Memory B cell (primary cell): Measurements from ENCODE around the gene WDR20.
"Not testable (repeated sequence)": the region's sequence is repeated elsewhere in the genome, so short reads cannot be mapped to it uniquely, and the experiment has no call there.

ENCODE experiments used
- ATAC-seq: fragments of 150-1000 bp; cut with Tn5 transposase; 2 replicates; pipeline ENCODE4 v1.10.0; 2021; ENCODE audit warnings: low read depth, mild to moderate bottlenecking, moderate library complexity
- DNase-seq, 2 donors: peaks; one replicate each; pipeline ENCODE4 v3.0.0; 2022; ENCODE audit warnings: low spot score in 2 of 2
- H3K27ac Mint-ChIP-seq: one replicate; pipeline ENCODE4 v1.8.0; 2022; ENCODE audit warnings: mild to moderate bottlenecking, moderate library complexity, mixed read lengths
- H3K27me3 Mint-ChIP-seq: one replicate; pipeline ENCODE4 v1.8.0; 2022; ENCODE audit warnings: mixed read lengths
- H3K36me3 Mint-ChIP-seq: one replicate; pipeline ENCODE4 v1.8.0; 2022; ENCODE audit warnings: mild to moderate bottlenecking, mixed read lengths
- H3K4me1 Mint-ChIP-seq: one replicate; pipeline ENCODE4 v1.8.0; 2022; ENCODE audit warnings: mixed read lengths
- H3K4me3 Mint-ChIP-seq: one replicate; pipeline ENCODE4 v1.8.0; 2022; ENCODE audit warnings: mild to moderate bottlenecking, moderate library complexity, mixed read lengths
- H3K9me3 Mint-ChIP-seq: one replicate; pipeline ENCODE4 v1.8.0; 2022; ENCODE audit warnings: mixed read lengths

The WDR20 gene

DNA sequence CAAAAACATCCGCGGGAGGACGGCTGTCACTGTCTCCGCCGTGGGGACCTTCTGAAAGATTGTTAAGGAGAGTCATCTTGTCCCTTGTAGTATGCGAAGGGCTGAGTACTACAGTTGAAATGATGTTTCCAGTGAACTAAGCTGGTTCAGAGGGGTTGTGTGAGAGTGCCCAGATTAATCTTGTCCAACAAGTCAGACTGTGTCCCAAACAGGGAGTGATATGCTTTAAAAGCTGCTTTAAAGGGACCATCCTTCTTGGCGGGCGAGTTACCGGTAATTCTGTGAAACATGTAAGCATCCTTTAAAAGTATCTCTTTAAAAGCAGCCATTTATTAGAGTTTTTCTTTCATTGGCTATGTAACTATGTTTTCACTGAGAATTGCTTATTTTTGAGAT lies 1.1 kb downstream of the WDR20 start:
- Mint-ChIP-seq H3K27ac (peak overlapping the region; percentile 94), H3K4me1 (peaks cover 22% of the 10 kb centered on the region), H3K4me3 (peak overlapping the region; percentile 99), H3K9me3 (no peaks in the 10 kb centered on the region), H3K27me3 (no peaks in the 10 kb centered on the region), H3K36me3 (peaks cover 2% of the 10 kb centered on the region)
- ATAC-seq: no peak
- DNase-seq: no peak

DNA sequence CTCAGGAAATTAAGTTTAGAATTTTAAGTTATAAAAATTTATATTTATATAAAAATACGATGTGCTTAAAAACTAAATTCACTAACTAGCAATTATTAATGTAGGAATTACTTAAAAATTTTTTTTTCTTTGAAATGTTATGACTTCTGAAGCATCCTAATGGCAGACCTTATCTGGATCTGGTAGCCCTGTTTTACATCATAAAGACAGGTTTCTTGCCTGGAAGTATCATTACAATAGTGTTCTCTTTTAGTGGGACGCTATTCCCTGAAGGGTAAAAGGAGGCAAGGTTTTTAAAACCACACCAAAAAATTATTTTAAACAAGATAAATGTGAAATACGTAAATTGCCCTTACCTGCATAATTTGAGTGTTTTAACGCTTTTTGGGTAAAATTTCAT lies 2.1 kb downstream of the WDR20 start:
- Mint-ChIP-seq H3K4me3 (no peak overlapping the region), H3K27ac (no peak overlapping the region), H3K36me3 (peaks cover 5% of the 10 kb centered on the region), H3K9me3 (no peaks in the 10 kb centered on the region), H3K4me1 (peaks cover 26% of the 10 kb centered on the region), H3K27me3 (no peaks in the 10 kb centered on the region)
- DNase-seq (no peak), ATAC-seq (no peak)

DNA sequence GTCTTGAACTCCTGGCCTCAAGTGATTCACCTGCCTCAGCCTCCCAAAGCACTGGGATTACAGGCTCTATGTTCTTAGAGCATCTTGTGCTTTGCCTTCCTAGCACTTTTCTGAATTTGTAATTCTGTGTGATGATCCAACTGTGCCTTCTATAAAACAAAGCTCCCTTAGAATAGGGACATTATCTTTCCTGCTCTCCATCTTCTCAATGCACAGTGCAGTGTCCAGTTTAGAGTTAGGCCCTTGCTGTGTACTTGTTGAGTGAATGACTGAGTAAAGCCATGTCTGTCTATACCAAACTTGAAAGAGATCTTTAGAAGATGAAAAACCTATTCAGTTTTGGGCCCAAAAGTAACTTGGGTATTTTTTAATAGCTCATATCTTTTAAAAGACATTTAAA lies 5.2 kb downstream of the WDR20 start:
- H3K4me3 Mint-ChIP-seq: no peak overlapping the region
- no peaks in the 10 kb centered on the region for H3K9me3 Mint-ChIP-seq
- peaks cover 28% of the 10 kb centered on the region for H3K4me1 Mint-ChIP-seq
- peaks cover 6% of the 10 kb centered on the region for H3K36me3 Mint-ChIP-seq
- no peak overlapping the region for H3K27ac Mint-ChIP-seq
- no peak for ATAC-seq
- no peak for DNase-seq
- no peaks in the 10 kb centered on the region for H3K27me3 Mint-ChIP-seq

- Mint-ChIP-seq H3K4me3 (no peak overlapping the region), H3K27ac (no peak overlapping the region), H3K36me3 (peaks cover 6% of the 10 kb centered on the region), H3K27me3 (no peaks in the 10 kb centered on the region), H3K9me3 (no peaks in the 10 kb centered on the region), H3K4me1 (peaks cover 26% of the 10 kb centered on the region)
- ATAC-seq (no peak), DNase-seq (no peak)
These were observed 5.7 kb downstream of the WDR20 start for GRCh38 chr14:102145395-102145794.

GRCh38 chr14:102146423-102146822 lies 6.7 kb downstream of the WDR20 start:
- no peak for DNase-seq
- H3K27ac Mint-ChIP-seq: no peak overlapping the region
- H3K36me3 Mint-ChIP-seq: peaks cover 11% of the 10 kb centered on the region
- no peak for ATAC-seq
- peaks cover 19% of the 10 kb centered on the region for H3K4me1 Mint-ChIP-seq
- no peaks in the 10 kb centered on the region for H3K9me3 Mint-ChIP-seq
- H3K27me3 Mint-ChIP-seq: no peaks in the 10 kb centered on the region
- H3K4me3 Mint-ChIP-seq: no peak overlapping the region

DNA sequence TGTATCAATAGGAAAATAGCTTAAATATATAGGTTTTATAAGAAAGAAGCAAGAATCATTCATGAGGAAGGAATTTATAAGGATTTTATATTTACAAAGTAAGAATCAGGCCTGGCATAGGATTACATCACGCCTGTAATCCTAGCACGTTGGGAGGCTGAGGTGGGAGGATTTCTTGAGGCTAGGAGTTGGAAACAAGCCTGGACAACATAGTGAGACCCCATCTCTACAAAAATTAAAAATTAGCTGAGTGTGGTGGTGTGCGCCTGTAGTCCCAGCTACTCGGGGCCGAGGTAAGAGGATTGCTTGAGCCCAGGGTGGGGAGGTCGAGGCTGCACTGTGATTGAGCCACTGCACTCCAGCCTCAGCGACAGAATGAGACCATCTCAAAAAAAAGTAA lies 10.4 kb downstream of the WDR20 start:
- ATAC-seq: no peak
- no peaks in the 10 kb centered on the region for H3K27me3 Mint-ChIP-seq
- peaks cover 16% of the 10 kb centered on the region for H3K36me3 Mint-ChIP-seq
- H3K9me3 Mint-ChIP-seq: no peaks in the 10 kb centered on the region
- DNase-seq: no peak
- peaks cover 24% of the 10 kb centered on the region for H3K4me1 Mint-ChIP-seq
- H3K27ac Mint-ChIP-seq: no peak overlapping the region
- H3K4me3 Mint-ChIP-seq: no peak overlapping the region

- DNase-seq (no peak), ATAC-seq (no peak)
- Mint-ChIP-seq H3K27me3 (no peaks in the 10 kb centered on the region), H3K9me3 (no peaks in the 10 kb centered on the region), H3K4me1 (peaks cover 24% of the 10 kb centered on the region), H3K4me3 (no peak overlapping the region), H3K36me3 (peaks cover 16% of the 10 kb centered on the region), H3K27ac (no peak overlapping the region)
These were observed 11.0 kb downstream of the WDR20 start for GRCh38 chr14:102150744-102151143.

DNA sequence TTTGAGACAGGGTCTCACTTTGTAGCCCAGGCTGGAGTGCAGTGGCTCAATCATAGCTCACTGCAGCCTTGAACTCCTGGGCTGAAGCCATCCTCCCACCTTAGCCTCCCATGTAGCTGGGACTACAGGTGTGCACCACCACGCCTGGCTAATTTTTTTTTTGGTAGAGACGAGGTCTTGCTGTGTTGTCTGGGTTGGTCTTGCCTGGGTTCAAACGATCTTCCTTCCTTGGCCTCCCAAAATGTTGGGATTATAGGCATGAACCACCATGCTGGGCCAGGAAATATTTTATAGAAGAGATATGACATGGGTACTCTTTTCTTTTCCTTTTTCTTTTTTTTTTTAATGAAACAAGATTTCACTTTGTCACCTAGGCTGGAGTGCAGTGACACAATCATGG lies 11.7 kb downstream of the WDR20 start:
- H3K4me3 Mint-ChIP-seq, ATAC-seq, H3K27ac Mint-ChIP-seq, H3K27me3 Mint-ChIP-seq, H3K9me3 Mint-ChIP-seq, DNase-seq: not testable (repeated sequence)
- peaks cover 21% of the 10 kb centered on the region for H3K4me1 Mint-ChIP-seq
- peaks cover 14% of the 10 kb centered on the region for H3K36me3 Mint-ChIP-seq

- H3K4me1 Mint-ChIP-seq: peaks cover 24% of the 10 kb centered on the region
- DNase-seq (no peak), ATAC-seq (no peak)
- H3K27ac Mint-ChIP-seq: no peak overlapping the region
- H3K36me3 Mint-ChIP-seq: peaks cover 15% of the 10 kb centered on the region
- H3K4me3 Mint-ChIP-seq: no peak overlapping the region
- no peaks in the 10 kb centered on the region for H3K27me3 Mint-ChIP-seq
- H3K9me3 Mint-ChIP-seq: no peaks in the 10 kb centered on the region
These were observed 14.4 kb downstream of the WDR20 start for GRCh38 chr14:102154121-102154520.

DNA sequence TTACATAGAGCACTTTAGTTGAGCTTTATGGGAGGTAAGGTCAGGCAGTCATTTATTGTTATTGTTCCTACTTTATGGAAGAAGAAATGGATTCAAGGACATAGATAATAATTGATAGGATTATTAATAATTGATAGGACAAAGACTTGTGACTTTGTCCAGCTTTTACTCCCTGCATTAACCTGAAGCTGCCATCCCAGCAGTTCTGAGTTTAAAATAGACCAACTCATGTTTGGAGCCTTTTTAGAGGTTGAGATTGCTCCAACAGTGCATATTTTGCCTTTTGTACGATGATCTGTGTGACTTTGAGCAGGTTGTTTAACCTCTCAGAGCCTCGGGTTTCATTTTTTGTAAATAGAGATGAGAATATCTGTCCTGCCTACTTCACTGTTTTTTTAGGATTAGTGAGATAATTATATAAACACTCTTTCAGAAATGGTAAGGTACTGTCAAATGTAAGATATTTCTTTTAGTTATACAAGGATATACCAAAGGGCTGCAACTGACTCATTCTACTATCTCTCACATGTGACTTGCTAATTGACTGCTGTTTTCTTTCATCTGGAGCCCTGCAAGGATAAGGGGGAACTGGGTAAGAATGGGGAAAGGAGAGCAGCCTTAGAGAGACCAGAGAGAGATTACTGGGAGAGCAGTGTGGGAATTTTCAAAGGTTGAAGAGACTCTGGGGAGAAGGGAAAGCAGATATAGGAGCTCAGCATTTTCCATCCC lies 15.3 kb downstream of the WDR20 start:
- Mint-ChIP-seq H3K9me3 (no peaks in the 10 kb centered on the region), H3K36me3 (peaks cover 15% of the 10 kb centered on the region), H3K4me1 (peaks cover 27% of the 10 kb centered on the region), H3K27ac (no peak overlapping the region), H3K27me3 (no peaks in the 10 kb centered on the region), H3K4me3 (no peak overlapping the region)
- no peak for DNase-seq
- ATAC-seq: no peak

- Mint-ChIP-seq H3K27me3 (no peaks in the 10 kb centered on the region), H3K4me3 (no peak overlapping the region), H3K4me1 (peaks cover 28% of the 10 kb centered on the region), H3K27ac (peak overlapping the region; percentile 12), H3K36me3 (peaks cover 9% of the 10 kb centered on the region), H3K9me3 (no peaks in the 10 kb centered on the region)
- no peak for DNase-seq
- no peak for ATAC-seq
These were observed 17.6 kb downstream of the WDR20 start for GRCh38 chr14:102157346-102157745.

DNA sequence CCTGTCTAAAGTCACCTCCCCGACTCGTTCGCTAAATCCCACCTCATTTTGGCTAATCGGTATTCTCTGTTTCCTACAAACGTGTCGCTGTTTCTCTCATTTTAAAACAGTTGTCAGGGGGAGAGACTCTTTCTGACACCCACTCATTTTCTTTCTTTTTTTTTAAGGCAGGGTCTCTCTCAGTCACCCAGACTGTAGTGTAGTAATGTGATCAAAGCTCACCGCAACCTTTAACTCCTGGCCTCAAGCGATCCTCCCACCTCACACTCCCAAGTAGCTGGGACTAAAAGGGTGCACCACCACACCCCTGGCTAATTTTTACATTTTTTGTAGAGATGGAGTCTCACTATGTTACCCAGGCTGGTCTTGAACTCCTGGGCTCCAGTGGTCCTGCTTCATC lies 19.1 kb downstream of the WDR20 start:
- Mint-ChIP-seq H3K4me3 (no peak overlapping the region), H3K9me3 (no peaks in the 10 kb centered on the region), H3K27ac (peak overlapping the region; percentile 37), H3K27me3 (no peaks in the 10 kb centered on the region), H3K4me1 (peaks cover 28% of the 10 kb centered on the region), H3K36me3 (peaks cover 8% of the 10 kb centered on the region)
- DNase-seq (no peak), ATAC-seq (no peak)

GRCh38 chr14:102159841-102160240 lies 20.1 kb downstream of the WDR20 start:
- Mint-ChIP-seq H3K4me3 (no peak overlapping the region), H3K4me1 (peaks cover 33% of the 10 kb centered on the region), H3K9me3 (no peaks in the 10 kb centered on the region), H3K27me3 (no peaks in the 10 kb centered on the region), H3K27ac (no peak overlapping the region), H3K36me3 (peaks cover 17% of the 10 kb centered on the region)
- DNase-seq: no peak
- ATAC-seq: no peak

- Mint-ChIP-seq H3K36me3 (peaks cover 22% of the 10 kb centered on the region), H3K27me3 (no peaks in the 10 kb centered on the region), H3K4me1 (peaks cover 36% of the 10 kb centered on the region), H3K4me3 (no peak overlapping the region), H3K27ac (no peak overlapping the region), H3K9me3 (no peaks in the 10 kb centered on the region)
- ATAC-seq (no peak), DNase-seq (no peak)
These were observed 22.8 kb downstream of the WDR20 start for GRCh38 chr14:102162487-102162886.

GRCh38 chr14:102164241-102164641 lies 24.5 kb downstream of the WDR20 start:
- ATAC-seq: no peak
- DNase-seq: no peak
- peaks cover 20% of the 10 kb centered on the region for H3K36me3 Mint-ChIP-seq
- no peaks in the 10 kb centered on the region for H3K9me3 Mint-ChIP-seq
- H3K27me3 Mint-ChIP-seq: no peaks in the 10 kb centered on the region
- H3K4me3 Mint-ChIP-seq: no peak overlapping the region
- H3K4me1 Mint-ChIP-seq: peaks cover 34% of the 10 kb centered on the region
- no peak overlapping the region for H3K27ac Mint-ChIP-seq
